Measurements from ENCODE around the gene CEP57L1. TPM values are rescaled to one million over a fixed set of nuclear protein-coding genes. Genes with fewer than 3 reads are reported as not detected.

The CEP57L1 gene
- total RNA-seq, 1 experiment from 2014 or later = 18.9 TPM

GRCh38 chr6:109182578-109182977 lies 87.3 kb downstream of the CEP57L1 start:
- Mint-ChIP-seq H3K27ac (ENCODE audit: low read depth, unreplicated experiment) (no peak overlapping the region), H3K4me3 (ENCODE audit: unreplicated experiment) (no peak overlapping the region), H3K4me1 (ENCODE audit: insufficient read depth, unreplicated experiment) (peaks cover 4% of the 10 kb centered on the region), H3K36me3 (ENCODE audit: insufficient read depth, unreplicated experiment) (peaks cover 7% of the 10 kb centered on the region), H3K9me3 (ENCODE audit: unreplicated experiment) (no peaks in the 10 kb centered on the region), H3K27me3 (ENCODE audit: insufficient read depth, unreplicated experiment) (peaks cover 56% of the 10 kb centered on the region)
- no peak for DNase-seq (ENCODE audit: unreplicated experiment)
- intact Hi-C loops (cut with micrococcal nuclease) = loop anchor here (10.0 kb wide), 2 partner anchors 522 to 638 kb away; no protein-coding TSS in a partner anchor
- ChIA-PET POLR2A (interaction anchor here (0.6 to 2.9 kb wide), 5 partner anchors 88 to 1051 kb away, joined by 3 to 14 read pairs (median 3); partner anchors contain the start of genes CD164 and SESN1), CTCF (interaction anchor here (0.8 to 3.0 kb wide), 4 partner anchors 201 to 509 kb away, joined by 5 to 11 read pairs (median 8); partner anchors contain the start of genes AK9, CD164 and FIG4)
- no peak for TF ChIP-seq CTCF (IDR thresholded peaks at IDR 0.05; ENCODE audit: unreplicated experiment)
- no TSS peak for BruUV-seq (replicated peaks)

- BruUV-seq (replicated peaks) = no TSS peak
- H3K9me3 Mint-ChIP-seq (ENCODE audit: unreplicated experiment) = no peaks in the 10 kb centered on the region
These were observed 87.9 kb downstream of the CEP57L1 start for GRCh38 chr6:109183109-109183650.

GRCh38 chr6:109184638-109185037 lies 89.3 kb downstream of the CEP57L1 start:
- Mint-ChIP-seq H3K4me3 (ENCODE audit: unreplicated experiment) (no peak overlapping the region), H3K9me3 (ENCODE audit: unreplicated experiment) (no peaks in the 10 kb centered on the region), H3K36me3 (ENCODE audit: insufficient read depth, unreplicated experiment) (peaks cover under 1% of the 10 kb centered on the region), H3K4me1 (ENCODE audit: insufficient read depth, unreplicated experiment) (peaks cover 4% of the 10 kb centered on the region), H3K27me3 (ENCODE audit: insufficient read depth, unreplicated experiment) (peaks cover 57% of the 10 kb centered on the region), H3K27ac (ENCODE audit: low read depth, unreplicated experiment) (no peak overlapping the region)
- ChIA-PET POLR2A (interaction anchor here (0.8 to 2.9 kb wide), 2 partner anchors 15 to 198 kb away, joined by 3 to 14 read pairs; partner anchors contain the start of gene CD164), CTCF (interaction anchor here (0.6 to 0.8 kb wide), 2 partner anchors 111 kb away, joined by 3 to 4 read pairs; no protein-coding TSS in a partner anchor)
- intact Hi-C loops (cut with micrococcal nuclease) = loop anchor here (5.0 to 10.0 kb wide), 3 partner anchors 338 to 640 kb away; no protein-coding TSS in a partner anchor
- TF ChIP-seq CTCF (IDR thresholded peaks at IDR 0.05; ENCODE audit: unreplicated experiment) = no peak
- no TSS peak for BruUV-seq (replicated peaks)
- DNase-seq (ENCODE audit: unreplicated experiment) = no peak

More at GRCh38 chr6:109183109-109183650, 87.9 kb downstream of the CEP57L1 start:
- TF ChIP-seq CTCF (IDR thresholded peaks at IDR 0.05; ENCODE audit: unreplicated experiment) = no peak
- H3K4me1 Mint-ChIP-seq (ENCODE audit: insufficient read depth, unreplicated experiment) = peaks cover 4% of the 10 kb centered on the region
- H3K27ac Mint-ChIP-seq (ENCODE audit: low read depth, unreplicated experiment) = no peak overlapping the region
- H3K27me3 Mint-ChIP-seq (ENCODE audit: insufficient read depth, unreplicated experiment) = peaks cover 57% of the 10 kb centered on the region
- ChIA-PET CTCF (interaction anchor here (0.8 to 3.0 kb wide), 4 partner anchors 200 to 508 kb away, joined by 5 to 11 read pairs (median 8); partner anchors contain the start of genes AK9, CD164 and FIG4), POLR2A (interaction anchor here (0.7 to 2.9 kb wide), 4 partner anchors 89 to 229 kb away, joined by 3 to 14 read pairs (median 3); partner anchors contain the start of genes CD164 and SESN1)
- intact Hi-C loops (cut with micrococcal nuclease) = loop anchor here (10.0 kb wide), 2 partner anchors 522 to 638 kb away; no protein-coding TSS in a partner anchor
- DNase-seq (ENCODE audit: unreplicated experiment) = peak; percentile 22
- H3K36me3 Mint-ChIP-seq (ENCODE audit: insufficient read depth, unreplicated experiment) = peaks cover 7% of the 10 kb centered on the region
- H3K4me3 Mint-ChIP-seq (ENCODE audit: unreplicated experiment) = no peak overlapping the region

- H3K4me3 Mint-ChIP-seq (ENCODE audit: unreplicated experiment) = no peak overlapping the region
- BruUV-seq (replicated peaks) = no TSS peak
- no peak for TF ChIP-seq CTCF (IDR thresholded peaks at IDR 0.05; ENCODE audit: unreplicated experiment)
- H3K4me1 Mint-ChIP-seq (ENCODE audit: insufficient read depth, unreplicated experiment) = peaks cover 4% of the 10 kb centered on the region
- H3K36me3 Mint-ChIP-seq (ENCODE audit: insufficient read depth, unreplicated experiment) = no peaks in the 10 kb centered on the region
- intact Hi-C loops (cut with micrococcal nuclease) = loop anchor here (5.0 to 10.0 kb wide), 3 partner anchors 336 to 641 kb away; no protein-coding TSS in a partner anchor
- CTCF ChIA-PET = interaction anchor here (0.6 to 3.9 kb wide), 6 partner anchors 8 to 297 kb away, joined by 3 to 80 read pairs (median 5); partner anchors contain the start of gene CD164
- H3K9me3 Mint-ChIP-seq (ENCODE audit: unreplicated experiment) = peaks cover 7% of the 10 kb centered on the region
- DNase-seq (ENCODE audit: unreplicated experiment) = no peak
- POLR2A ChIA-PET = no interaction called here
- peaks cover 57% of the 10 kb centered on the region for H3K27me3 Mint-ChIP-seq (ENCODE audit: insufficient read depth, unreplicated experiment)
- H3K27ac Mint-ChIP-seq (ENCODE audit: low read depth, unreplicated experiment) = no peak overlapping the region
These were observed 90.7 kb downstream of the CEP57L1 start for GRCh38 chr6:109186012-109186411.

Data from MCF 10A (cell line).